NB4 (cell line): ENCODE results near the gene TRUB2.

Source experiments
- DNase-seq: peaks from one replicate; pipeline ENCODE4 v3.0.0; 2010; ENCODE audit warnings: low read depth
- H3K4me3 ChIP-seq: one replicate; pipeline ENCODE4 v1.5.1; 2011; ENCODE audit warnings: mild to moderate bottlenecking, low read depth, low read length, moderate library complexity
- MYC ChIP-seq: IDR thresholded peaks from 2 replicates; pipeline ENCODE4 v1.6.1; 2011; ENCODE audit warnings: low read depth, low read length
- POLR2A ChIP-seq: IDR thresholded peaks from 2 replicates; pipeline ENCODE4 v1.6.1; 2011; ENCODE audit warnings: mild to moderate bottlenecking; ENCODE audit not compliant: insufficient read length; ENCODE audit errors: extremely low read depth
- TF ChIP-seq, protein P1 (sequence below): IDR thresholded peaks from 2 replicates; pipeline ENCODE4 v1.6.1; 2011; ENCODE audit warnings: low read depth, low read length
- TF ChIP-seq, protein P2 (sequence below): IDR thresholded peaks from one replicate; pipeline ENCODE4 v1.5.1; 2012; ENCODE audit warnings: low read depth, low read length

The TRUB2 gene

DNA sequence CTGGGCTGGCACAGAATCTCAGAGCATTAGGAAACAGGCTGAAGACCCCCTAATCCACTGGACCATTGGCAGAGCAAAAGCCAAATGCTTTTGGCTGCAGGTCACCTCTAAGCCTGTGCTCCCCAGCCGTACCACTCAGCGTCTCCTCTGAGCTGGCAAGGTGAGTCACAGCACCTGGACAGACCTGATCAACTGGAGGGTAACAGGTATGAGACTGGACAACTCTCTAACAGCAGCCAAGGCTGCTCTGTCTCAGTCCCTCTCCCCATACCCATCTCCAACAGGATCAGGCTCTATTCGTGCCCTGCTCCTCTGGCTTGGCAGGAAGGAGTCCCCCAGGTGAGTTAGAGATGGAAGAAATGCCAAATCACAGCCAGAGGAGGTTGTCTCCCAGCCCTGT is 51.1 kb downstream of the TRUB2 start:
- TF ChIP-seq, protein P1, sequence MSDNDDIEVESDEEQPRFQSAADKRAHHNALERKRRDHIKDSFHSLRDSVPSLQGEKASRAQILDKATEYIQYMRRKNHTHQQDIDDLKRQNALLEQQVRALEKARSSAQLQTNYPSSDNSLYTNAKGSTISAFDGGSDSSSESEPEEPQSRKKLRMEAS: no peak
- TF ChIP-seq POLR2A: no peak
- no peak for TF ChIP-seq MYC
- TF ChIP-seq, protein P2, sequence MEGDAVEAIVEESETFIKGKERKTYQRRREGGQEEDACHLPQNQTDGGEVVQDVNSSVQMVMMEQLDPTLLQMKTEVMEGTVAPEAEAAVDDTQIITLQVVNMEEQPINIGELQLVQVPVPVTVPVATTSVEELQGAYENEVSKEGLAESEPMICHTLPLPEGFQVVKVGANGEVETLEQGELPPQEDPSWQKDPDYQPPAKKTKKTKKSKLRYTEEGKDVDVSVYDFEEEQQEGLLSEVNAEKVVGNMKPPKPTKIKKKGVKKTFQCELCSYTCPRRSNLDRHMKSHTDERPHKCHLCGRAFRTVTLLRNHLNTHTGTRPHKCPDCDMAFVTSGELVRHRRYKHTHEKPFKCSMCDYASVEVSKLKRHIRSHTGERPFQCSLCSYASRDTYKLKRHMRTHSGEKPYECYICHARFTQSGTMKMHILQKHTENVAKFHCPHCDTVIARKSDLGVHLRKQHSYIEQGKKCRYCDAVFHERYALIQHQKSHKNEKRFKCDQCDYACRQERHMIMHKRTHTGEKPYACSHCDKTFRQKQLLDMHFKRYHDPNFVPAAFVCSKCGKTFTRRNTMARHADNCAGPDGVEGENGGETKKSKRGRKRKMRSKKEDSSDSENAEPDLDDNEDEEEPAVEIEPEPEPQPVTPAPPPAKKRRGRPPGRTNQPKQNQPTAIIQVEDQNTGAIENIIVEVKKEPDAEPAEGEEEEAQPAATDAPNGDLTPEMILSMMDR: no peak
- no peak for DNase-seq
- H3K4me3 ChIP-seq: no peak overlapping the region

DNA sequence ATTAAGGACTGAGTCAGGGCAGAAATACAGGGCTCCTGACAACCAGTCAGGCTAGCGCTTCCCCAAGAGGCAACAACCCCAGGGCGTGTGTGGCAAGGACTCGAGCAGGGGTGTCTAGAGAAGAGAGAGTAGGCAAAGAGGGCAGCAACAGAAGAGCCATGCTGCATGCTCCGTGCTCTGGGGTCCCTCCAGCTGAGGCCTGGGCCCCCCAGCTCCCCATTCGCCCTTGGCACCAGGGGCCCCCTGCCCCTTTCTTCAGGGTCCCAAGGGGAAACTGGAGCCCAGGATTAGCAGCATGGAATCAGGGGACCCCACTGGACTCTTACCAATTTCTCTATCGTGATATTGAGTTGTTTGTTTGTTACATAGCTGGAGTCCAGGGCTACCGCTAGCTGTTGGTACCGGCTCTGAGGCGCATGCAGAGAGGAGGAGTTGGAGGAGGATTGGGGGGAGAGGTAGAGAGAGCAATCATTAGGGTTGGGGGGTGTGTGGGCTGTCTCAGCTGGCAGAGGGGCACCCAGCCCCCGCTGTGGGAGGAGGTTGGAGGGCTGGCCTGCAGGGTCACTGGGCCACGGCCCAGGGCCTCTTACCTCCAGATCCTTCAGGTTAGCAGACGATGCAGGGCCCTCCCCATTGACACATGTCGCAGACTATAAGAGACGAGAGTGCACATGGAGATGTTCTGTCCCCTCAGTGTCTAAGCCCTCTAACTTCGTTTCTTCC is 55.2 kb downstream of the TRUB2 start:
- TF ChIP-seq MYC (no peak), POLR2A (no peak)
- TF ChIP-seq, protein P1: no peak
- TF ChIP-seq, protein P2: no peak
- no peak overlapping the region for H3K4me3 ChIP-seq
- DNase-seq: no peak

DNA sequence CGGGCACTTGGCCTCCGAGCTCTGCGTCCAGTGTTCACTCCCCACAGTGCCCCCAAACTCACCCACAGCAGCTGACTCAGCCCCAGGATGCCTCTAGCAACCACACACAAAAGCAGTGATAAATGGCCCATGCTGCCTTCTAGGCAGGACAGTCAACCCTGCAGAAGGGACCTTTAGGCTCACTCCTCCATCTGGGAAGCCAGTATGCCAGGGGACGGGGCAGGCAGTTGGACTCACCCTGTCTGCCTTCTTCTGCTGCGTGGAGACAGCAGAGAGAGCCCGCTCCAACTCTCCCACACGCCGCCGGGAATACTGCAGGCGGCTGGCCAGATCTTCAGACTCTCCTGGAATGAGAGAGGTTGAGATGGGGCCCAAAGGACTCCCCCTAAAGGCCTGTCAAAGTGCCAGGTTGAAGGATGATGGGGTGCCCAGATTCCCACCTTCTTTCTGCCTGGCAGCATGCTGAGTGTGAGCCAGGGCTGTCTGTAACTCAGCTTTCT is 56.8 kb downstream of the TRUB2 start:
- no peak for DNase-seq
- H3K4me3 ChIP-seq: no peak overlapping the region
- TF ChIP-seq, protein P1: no peak
- TF ChIP-seq MYC: no peak
- TF ChIP-seq, protein P2: no peak
- TF ChIP-seq POLR2A: no peak

DNA sequence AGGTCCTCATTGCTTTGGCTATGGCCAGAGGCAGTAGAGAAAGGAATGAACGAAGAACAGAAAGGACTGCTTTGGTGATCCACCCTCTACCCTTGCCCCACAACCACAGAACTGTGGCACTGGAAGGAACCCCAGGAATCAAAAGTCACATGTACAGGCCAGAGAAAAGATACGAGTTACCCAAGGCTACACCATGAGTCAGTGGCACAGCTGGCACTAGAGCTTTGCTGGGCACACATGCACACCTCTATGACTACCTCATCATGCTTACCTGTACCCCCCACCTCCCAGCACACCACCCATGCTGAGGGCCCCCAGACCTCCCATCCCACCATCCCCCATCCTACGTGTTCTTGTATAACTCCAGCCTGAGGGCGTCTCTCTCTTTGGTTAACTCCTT is 59.6 kb downstream of the TRUB2 start:
- H3K4me3 ChIP-seq: no peak overlapping the region
- DNase-seq: no peak
- TF ChIP-seq, protein P2: no peak
- TF ChIP-seq, protein P1: no peak
- TF ChIP-seq MYC: no peak
- no peak for TF ChIP-seq POLR2A

DNA sequence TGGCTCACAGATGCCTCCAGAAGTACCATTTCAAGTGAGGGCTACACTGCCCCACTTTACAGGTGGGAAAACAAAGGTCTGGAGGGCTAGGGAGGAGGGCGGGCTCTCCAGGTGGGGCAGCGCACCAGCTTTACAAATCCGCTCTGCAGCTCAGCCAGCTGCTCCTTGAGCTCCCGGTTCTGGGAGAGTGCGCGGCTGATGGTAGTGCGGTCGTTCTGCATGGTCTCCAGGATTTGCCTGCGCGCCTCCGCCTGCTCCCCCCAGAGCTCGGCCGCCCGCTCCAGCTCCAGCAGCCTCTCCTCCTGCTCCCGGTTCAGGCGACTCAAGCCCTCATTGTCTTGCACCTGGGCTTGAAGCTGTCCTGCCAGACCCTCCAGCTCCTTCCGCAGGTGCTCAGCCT is 61.9 kb downstream of the TRUB2 start:
- no peak overlapping the region for H3K4me3 ChIP-seq
- DNase-seq: no peak
- TF ChIP-seq MYC: no peak
- TF ChIP-seq, protein P1: no peak
- no peak for TF ChIP-seq POLR2A
- TF ChIP-seq, protein P2: no peak
